Ascending aorta (tissue), 2 donors: ENCODE data around the gene CLIP1. TPM values are rescaled to one million over a fixed set of nuclear protein-coding genes. Genes with fewer than 3 reads are reported as not detected.

Source experiments
- DNase-seq, 2 donors: peaks; one replicate each; pipeline ENCODE4 v3.0.0-alpha.2; 2019; ENCODE audit warnings: low spot score in 2 of 2
- H3K27ac ChIP-seq, 2 donors: fragments of 200-600 bp; sonication (generic); one replicate each; pipeline ENCODE4 v1.5.1; 2016 to 2017; ENCODE audit warnings: mild to moderate bottlenecking in 1 of 2
- H3K27me3 ChIP-seq: fragments of 200-600 bp; sonication (generic); one replicate; pipeline ENCODE4 v1.5.1; 2017
- H3K36me3 ChIP-seq, 2 donors: fragments of 200-600 bp; sonication (generic); one replicate each; pipeline ENCODE4 v1.5.1; 2016
- H3K4me1 ChIP-seq, 2 donors: fragments of 200-600 bp; sonication (generic); one replicate each; pipeline ENCODE4 v1.5.1; 2016 to 2017; ENCODE audit warnings: mild to moderate bottlenecking in 1 of 2
- H3K4me3 ChIP-seq, 2 donors: fragments of 200-600 bp; sonication (generic); one replicate each; pipeline ENCODE4 v1.5.1; 2016 to 2017; ENCODE audit warnings: mild to moderate bottlenecking in 1 of 2
- H3K9me3 ChIP-seq, 2 donors: fragments of 200-600 bp; sonication (generic); one replicate each; pipeline ENCODE4 v1.5.1; 2016
- intact Hi-C: fragments of 100-400 bp; cut with DNase I; formaldehyde crosslinking; loops from one replicate; pipeline ENCODE4 v1.15.1; 2023
- total RNA-seq: library from RNA; depleted of rRNA; stranded (reverse); fragments of >200 nt; gene quantifications from one replicate; pipeline ENCODE4 v1.1.0, GENCODE V29; 2016
- TF ChIP-seq, protein P1 (sequence below), 3 experiments: fragments of 200-600 bp in 2 of 3; fragments of 450-650 bp in 1 of 3; sonication (generic) in 2 of 3; IDR thresholded peaks; one replicate each; pipeline ENCODE4 v1.5.1; 2016 to 2019; ENCODE audit warnings: antibody characterized with exemption in 3 of 3, mild to moderate bottlenecking in 1 of 3, moderate library complexity in 1 of 3

The CLIP1 gene
- total RNA-seq, 1 donor from 2014 or later = 44.7 TPM

DNA sequence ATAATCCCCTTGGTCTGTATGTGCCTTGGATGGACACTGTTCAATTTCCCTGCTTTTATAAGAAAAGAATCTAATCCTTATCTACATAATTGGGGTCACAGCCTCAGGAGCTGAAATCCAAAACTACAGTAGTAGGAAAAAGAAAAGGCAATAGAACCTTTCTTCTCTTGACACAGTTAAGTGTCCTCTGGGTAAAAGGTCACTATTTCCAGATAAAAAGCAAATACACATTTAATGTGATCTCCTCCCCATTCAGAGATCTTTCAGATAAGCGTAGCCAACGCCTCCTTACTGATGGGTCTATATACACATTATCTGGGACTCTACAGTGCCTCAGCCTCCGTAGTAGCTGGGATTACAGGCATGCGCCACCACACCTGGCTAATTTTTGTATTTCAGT is 73.4 kb downstream of the CLIP1 start:
- TF ChIP-seq, protein P1, sequence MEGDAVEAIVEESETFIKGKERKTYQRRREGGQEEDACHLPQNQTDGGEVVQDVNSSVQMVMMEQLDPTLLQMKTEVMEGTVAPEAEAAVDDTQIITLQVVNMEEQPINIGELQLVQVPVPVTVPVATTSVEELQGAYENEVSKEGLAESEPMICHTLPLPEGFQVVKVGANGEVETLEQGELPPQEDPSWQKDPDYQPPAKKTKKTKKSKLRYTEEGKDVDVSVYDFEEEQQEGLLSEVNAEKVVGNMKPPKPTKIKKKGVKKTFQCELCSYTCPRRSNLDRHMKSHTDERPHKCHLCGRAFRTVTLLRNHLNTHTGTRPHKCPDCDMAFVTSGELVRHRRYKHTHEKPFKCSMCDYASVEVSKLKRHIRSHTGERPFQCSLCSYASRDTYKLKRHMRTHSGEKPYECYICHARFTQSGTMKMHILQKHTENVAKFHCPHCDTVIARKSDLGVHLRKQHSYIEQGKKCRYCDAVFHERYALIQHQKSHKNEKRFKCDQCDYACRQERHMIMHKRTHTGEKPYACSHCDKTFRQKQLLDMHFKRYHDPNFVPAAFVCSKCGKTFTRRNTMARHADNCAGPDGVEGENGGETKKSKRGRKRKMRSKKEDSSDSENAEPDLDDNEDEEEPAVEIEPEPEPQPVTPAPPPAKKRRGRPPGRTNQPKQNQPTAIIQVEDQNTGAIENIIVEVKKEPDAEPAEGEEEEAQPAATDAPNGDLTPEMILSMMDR (IDR thresholded peaks at IDR 0.05) = no peak

DNA sequence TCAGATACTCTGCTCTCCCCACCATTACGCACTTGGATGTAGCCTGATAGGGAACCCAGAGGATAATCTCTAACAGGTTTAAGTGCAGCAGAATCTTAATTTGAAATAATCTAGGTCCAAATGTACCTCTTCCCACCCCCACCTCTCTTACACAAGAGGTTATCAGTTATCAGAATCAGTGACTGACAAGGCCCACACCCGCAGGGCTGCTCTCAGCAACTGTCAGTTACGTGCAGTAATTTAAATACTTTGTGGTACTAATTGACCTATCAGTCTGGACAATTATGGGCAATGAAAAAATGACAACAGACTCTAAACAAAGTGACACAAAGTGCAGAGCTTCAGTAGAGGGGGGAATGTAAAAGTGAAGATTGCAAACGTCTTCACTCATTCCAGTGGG is 74.0 kb downstream of the CLIP1 start:
- H3K27ac ChIP-seq = no peak overlapping the region
- H3K4me3 ChIP-seq = no peak overlapping the region
- H3K4me1 ChIP-seq = peaks cover 0 to 9% of the 10 kb centered on the region in 2 donors
- DNase-seq = no peak
- H3K9me3 ChIP-seq = no peaks in the 10 kb centered on the region
- intact Hi-C loops = no loop called here
- TF ChIP-seq, protein P1 (IDR thresholded peaks at IDR 0.05) = no peak
- H3K36me3 ChIP-seq = peaks cover 27 to 64% of the 10 kb centered on the region in 2 donors
- no peaks in the 10 kb centered on the region for H3K27me3 ChIP-seq

More for the DNA sequence above, 73.4 kb downstream of the CLIP1 start:
- Histone ChIP-seq H3K4me1 (peaks cover 0 to 9% of the 10 kb centered on the region in 2 donors), H3K9me3 (no peaks in the 10 kb centered on the region), H3K27me3 (no peaks in the 10 kb centered on the region), H3K4me3 (no peak overlapping the region), H3K36me3 (peaks cover 32 to 67% of the 10 kb centered on the region in 2 donors), H3K27ac (no peak overlapping the region)
- intact Hi-C loops = no loop called here
- DNase-seq = no peak

DNA sequence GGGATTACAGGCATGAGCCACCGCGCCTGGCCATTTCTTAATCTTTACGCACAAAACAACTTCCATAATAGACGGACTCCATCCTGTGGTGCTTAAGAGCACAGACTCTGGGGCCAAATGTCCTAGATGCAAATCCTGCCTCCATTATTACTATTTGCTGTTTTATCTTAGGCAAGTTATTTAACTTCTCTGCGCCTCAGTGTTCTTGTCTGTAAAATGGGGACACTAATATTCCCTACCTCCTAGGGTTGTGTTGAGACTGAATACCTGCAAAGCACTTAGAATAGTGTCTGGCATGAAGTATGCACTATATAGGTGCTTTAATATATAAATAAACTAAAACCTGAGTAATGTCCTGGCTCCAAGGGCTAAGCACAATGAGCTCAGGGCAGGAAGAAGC is 76.4 kb downstream of the CLIP1 start:
- Histone ChIP-seq H3K27ac (no peak overlapping the region), H3K36me3 (peaks cover 16 to 64% of the 10 kb centered on the region in 2 donors), H3K4me1 (peaks cover 0 to 9% of the 10 kb centered on the region in 2 donors), H3K27me3 (no peaks in the 10 kb centered on the region), H3K9me3 (no peaks in the 10 kb centered on the region), H3K4me3 (no peak overlapping the region)
- DNase-seq = no peak
- TF ChIP-seq, protein P1 (IDR thresholded peaks at IDR 0.05) = no peak
- intact Hi-C loops = no loop called here

DNA sequence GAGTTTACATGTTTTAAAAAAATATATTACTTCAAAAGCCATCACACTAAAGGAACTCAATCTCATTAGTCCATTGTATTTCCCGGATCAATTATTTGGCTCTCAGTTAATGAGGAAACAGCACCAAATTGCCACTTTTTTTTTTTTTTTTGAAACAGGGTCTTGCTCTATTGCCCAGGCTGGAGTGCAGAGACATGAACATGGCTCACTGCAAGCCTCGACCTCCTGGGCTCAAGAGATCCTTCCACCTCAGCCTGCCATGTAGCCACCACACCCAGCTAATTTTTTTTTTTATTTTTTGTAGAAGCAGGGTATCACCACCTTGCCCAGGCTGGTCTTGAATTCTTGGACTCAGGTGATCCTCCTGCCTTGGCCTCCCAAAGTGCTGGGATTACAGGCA is 77.4 kb downstream of the CLIP1 start:
- H3K27ac ChIP-seq = no peak overlapping the region
- intact Hi-C loops = no loop called here
- H3K27me3 ChIP-seq = no peaks in the 10 kb centered on the region
- H3K36me3 ChIP-seq = peaks cover 22 to 71% of the 10 kb centered on the region in 2 donors
- H3K9me3 ChIP-seq = no peaks in the 10 kb centered on the region
- H3K4me1 ChIP-seq = peaks cover 0 to under 1% of the 10 kb centered on the region in 2 donors
- DNase-seq = no peak
- H3K4me3 ChIP-seq = no peak overlapping the region
- TF ChIP-seq, protein P1 (IDR thresholded peaks at IDR 0.05) = no peak

DNA sequence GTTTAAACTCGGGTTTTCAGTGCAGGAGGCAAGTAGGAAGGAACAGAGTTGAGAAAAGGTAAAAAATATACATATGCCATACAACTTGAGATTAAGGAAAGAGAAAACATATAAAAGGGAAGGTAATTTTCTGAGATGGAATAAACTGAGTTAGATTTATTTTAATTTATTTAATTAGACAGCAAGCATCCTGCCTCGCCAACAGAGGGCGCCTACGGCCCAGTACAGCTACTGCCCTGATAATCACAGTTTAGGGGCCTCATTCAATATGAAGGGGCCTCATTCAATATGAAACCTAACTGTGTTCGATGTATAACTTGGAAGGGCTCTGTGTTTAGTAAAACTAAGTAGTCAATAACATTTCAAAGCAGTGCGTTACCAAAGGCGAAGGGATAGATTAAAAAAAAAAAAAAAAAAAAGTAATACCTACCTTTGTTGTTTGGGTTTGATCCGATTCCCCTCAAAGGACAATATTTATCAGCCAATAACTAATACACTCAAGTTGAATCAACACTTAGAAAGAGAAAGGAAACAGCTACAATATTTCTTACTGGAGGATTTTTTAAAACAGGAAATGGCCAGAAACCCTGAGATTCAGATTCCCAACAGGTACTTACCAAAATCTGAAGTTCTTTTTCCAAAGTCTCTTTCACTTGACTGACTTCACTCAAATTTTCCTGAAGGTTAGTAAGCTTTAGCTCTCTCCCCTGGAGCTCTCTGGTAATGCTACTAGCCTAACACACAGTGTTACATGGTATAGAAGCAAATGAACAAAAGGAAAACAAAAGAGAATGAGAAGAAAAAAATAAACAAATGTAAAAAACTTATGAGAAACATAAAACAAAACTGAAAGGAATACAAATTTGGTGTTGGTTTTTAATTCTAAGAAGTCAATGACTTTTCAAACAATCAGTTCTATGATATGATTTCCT is 86.2 kb downstream of the CLIP1 start:
- no peaks in the 10 kb centered on the region for H3K27me3 ChIP-seq
- H3K9me3 ChIP-seq = no peaks in the 10 kb centered on the region
- no peaks in the 10 kb centered on the region for H3K4me1 ChIP-seq
- no peak overlapping the region for H3K4me3 ChIP-seq
- H3K27ac ChIP-seq = no peak overlapping the region
- intact Hi-C loops = no loop called here
- DNase-seq = no peak
- TF ChIP-seq, protein P1 (IDR thresholded peaks at IDR 0.05) = peak in 2 of 3 experiments; percentile 33 to 54
- H3K36me3 ChIP-seq = peaks cover 67 to 81% of the 10 kb centered on the region in 2 donors
